CD4-positive, alpha-beta T cell treated with Interferon alpha-2 for 1 hour (primary cell): ENCODE data around the gene IL27RA.

ENCODE experiments used
- DNase-seq, 2 donors: peaks; one replicate each; pipeline ENCODE4 v3.0.0-alpha.2; 2020 to 2022

IL27RA gene

GRCh38 chr19:14059652-14060155 is 28.1 kb downstream of the IL27RA start:
- DNase-seq, result no peak

GRCh38 chr19:14061081-14061749 is 29.7 kb downstream of the IL27RA start:
- no peak for DNase-seq

DNA sequence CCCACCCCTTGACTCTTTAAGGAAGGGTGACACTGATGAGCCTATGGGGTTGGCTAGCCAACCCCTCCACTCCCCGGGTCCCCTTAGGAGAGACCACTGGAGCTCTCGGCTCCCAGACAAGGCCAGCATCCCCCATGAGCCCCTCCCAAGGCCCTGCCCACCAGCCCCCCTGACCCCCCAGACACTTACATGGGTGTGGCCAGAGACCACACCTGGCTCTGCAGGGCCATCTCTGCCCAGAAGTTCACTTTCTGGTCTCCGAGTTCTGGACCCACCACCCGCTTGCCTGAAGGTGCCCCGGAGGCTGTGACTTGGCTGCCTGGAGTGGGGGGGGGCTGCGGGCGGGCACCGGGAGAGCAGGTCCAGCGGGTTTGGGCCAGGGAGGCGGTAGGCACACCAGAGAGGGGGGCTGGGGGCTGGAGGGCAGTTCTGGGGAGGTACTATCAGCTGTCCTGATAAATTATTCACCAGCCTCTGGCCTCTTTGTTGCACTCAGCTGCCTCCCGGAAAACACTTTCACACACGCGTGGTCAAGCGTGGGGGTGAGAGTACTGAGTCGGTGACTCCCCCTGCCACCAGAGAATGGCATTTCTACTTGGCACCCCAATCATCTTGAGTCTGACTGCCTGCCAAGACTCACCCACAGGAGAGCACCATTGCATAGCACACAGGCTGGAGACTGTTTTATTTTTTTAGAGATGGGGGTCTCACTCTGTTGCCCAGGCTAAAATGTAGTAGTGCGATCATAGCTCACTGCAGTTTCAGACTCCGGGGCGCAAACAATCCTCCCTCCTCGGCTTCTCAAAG is 30.4 kb downstream of the IL27RA start, which contains the start of gene PALM3:
Gene PALM3, minus strand, starts transcription at position 326 of the 807 bp plus-strand sequence. Its CDS starts 96 bp downstream, at position 230.
- no peak for DNase-seq

GRCh38 chr19:14062558-14062855 is 30.9 kb downstream of the IL27RA start:
- DNase-seq, result no peak

DNA sequence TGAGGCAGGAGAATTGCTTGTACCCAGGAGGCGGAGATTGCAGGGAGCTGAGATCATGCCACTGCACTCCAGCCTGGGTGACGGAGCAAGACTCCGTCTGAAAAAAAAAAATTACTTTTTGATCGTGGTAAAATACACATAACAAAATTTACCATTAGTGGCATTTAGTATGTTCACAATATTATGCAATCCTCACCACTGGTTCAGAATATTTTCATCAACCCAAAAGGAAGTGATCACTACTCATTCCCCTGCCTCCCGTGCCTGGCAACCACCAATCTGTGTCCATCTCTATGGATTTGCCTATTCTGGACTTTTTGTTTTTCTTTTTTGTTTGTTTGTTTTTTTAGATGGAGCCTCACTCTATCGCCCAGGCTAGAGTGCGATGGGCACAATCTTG is 31.5 kb downstream of the IL27RA start:
- DNase-seq, result no peak

DNA sequence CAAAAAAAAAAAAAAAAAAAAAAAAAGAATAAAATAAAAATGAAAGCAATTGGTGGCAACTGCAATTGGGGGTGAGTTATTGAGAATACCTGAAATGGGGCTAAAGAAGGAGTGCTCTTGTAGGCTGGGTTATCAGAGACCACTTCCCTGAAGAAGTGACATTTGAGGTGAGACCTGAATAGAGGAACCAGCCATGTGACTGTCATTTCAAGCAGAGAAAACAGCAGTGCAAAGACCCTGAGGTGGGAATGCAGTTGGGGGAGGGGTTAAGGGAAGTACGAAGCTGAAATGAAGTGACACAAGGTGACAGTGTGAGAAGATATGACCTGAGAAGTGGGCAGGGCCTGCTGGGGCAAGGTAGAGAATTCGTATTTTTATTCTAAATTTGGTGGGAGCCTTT is 34.6 kb downstream of the IL27RA start:
- DNase-seq, result no peak

DNA sequence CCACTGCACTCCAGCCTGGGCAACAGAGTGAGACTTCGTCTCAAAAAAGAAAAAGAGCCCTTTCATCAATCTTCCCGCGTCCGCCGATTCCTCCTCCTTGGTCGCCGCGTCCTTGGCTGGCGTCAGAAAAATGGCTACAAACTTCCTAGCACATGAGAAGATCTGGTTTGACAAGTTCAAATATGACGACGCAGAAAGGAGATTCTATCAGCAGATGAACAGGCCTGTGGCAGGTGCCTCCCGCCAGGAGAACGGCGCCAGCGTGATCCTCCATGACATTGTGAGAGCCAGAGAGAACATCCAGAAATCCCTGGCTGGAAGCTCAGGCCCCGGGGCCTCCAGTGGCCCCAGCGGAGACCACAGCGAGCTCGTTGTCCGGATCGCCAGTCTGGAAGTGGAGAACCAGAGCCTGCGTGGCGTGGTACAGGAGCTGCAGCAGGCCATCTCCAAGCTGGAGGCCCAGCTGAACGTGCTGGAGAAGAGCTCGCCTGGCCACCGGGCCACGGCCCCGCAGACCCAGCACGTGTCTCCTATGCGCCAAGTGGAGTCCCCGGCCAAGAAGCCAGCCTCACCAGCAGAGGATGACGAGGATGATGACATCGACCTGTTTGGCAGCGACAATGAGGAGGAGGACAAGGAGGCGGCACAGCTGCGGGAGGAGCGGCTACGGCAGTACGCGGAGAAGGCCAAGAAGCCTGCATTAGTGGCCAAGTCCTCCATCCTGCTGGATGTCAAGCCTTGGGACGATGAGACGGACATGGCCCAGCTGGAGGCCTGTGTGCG is 38.9 kb downstream of the IL27RA start:
- DNase-seq, result no peak

- peak; percentile 22 to 55 for DNase-seq
These were observed 41.1 kb downstream of the IL27RA start, which contains the start of gene MISP3 for GRCh38 chr19:14072535-14073260. Gene MISP3, plus strand, starts transcription at chr19:14072786. Its CDS starts 524 bp downstream, at chr19:14073310.

DNA sequence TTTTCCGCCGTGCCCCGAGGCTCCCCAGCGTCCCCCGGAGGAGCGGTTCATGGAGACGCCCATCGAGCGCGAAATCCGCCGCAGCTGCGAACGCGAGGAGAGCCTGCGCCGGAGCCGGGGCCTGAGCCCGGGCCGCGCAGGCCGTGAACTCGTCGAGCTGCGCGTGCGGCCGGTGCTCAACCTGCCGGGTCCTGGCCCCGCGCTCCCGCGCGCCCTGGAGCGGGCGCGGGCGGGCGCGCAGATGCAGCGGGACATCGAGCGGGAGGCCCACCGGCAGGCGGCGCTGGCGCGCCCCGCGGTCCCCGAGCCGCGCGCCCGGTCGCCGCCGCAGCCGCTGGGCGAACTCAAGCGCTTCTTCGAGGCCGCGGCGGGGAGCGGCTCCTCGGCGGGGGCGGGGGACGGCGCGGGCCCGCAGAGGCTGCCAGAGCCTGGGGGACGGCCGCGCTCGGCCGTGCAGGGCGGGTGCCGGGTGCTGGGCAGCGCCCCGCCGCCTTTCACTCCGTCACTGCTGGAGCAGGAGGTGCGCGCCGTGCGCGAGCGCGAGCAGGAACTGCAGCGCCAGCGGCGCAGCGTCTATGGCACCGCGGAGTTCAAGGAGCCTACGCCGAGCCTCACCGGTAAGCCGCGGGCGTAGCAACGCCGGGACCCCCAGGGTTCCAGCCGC is 41.8 kb downstream of the IL27RA start:
- peak; percentile 72 to 83 for DNase-seq

DNA sequence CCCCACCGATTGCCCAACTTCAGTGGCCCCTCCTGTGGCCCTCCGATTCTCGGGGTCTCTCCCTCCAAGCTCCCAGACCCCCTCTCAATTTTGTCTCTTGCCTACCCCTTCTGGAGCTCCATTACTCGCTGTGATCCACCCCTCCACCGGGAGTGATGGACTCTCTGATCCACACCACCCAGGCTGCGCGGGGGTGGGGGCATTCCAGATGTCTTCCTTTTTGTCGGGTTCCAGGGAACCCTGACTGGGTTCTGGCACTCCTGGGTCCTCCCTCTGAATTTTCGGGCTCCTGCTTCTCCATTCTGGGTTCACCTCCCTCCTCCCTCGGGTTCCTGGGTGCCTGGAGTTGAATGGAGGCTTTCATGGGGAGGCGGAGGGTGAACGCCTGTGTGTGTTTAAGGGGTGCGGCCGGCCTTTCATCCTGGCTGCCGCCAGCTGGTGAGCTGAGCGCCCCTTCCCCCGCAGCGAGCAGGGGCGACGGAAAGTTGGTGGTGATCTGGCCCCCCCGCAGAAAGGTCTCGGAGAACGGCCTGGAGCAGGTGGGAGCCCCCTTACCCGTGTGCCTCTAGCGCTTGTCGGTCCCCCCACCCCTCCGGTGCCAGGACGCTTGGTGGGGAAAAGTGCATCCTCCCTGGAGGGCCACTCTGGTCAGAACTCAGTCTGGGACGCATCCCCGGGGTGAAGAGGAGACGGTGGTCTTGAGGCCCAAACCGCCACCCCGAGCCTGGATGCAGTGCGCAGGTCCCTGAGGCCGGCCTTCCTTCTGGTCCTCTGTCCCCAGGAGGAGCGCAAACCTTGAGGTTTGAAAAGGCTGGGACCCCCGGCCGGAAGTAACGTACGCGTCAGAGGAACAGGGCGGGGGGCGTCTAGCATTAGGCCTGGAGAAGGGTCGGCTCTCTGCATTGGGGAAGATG is 42.6 kb downstream of the IL27RA start:
- peak in 1 of 2 donors; percentile 18 for DNase-seq

GRCh38 chr19:14078411-14078810 is 46.8 kb downstream of the IL27RA start:
- DNase-seq, result no peak

- peak; percentile 99 to 100 for DNase-seq
These were observed 49.6 kb downstream of the IL27RA start for GRCh38 chr19:14080887-14081796.

DNA sequence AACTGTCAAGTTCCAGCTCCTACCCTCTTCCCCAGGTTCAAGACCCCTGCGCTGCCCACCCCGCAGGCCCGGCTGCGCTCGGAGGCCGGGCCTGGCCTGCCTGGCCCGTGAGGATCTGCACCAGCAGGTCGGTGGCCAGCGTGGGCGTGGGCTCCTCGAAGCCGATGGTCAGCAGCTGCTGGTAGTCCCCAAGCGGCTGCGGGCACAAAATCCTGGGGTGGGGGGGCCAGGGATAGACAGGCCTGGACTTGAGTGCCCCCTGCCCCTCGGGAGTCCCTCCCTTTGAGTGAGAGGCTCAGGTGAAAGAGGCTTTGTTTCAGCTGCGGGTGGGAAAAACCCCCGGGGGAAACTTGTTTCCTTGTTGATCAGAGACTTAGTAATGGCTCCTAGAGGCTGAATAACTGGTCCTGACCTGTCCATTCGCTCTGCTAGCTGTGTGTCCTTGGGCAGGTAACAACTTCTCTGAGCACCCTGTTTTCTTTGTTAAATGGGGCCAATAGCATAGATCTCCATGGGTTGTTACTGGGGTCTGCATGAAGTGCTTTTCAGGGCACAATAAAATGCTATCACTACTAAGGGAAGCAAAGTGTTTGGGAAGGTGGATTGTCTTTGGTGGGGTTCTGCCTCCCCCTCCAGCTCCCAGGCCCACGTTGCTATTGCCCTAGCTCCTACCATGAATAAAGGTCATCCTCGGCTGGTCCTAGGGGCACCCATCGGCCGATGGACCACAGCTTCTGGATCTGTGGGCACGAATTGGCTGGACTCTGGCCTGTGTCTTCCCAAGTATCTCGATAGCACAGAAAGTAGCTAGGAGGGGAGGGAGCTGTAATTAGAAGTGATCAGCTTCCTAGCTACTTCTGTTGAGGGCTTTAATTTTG is 50.5 kb downstream of the IL27RA start:
- peak in 1 of 2 donors; percentile 59 for DNase-seq

DNA sequence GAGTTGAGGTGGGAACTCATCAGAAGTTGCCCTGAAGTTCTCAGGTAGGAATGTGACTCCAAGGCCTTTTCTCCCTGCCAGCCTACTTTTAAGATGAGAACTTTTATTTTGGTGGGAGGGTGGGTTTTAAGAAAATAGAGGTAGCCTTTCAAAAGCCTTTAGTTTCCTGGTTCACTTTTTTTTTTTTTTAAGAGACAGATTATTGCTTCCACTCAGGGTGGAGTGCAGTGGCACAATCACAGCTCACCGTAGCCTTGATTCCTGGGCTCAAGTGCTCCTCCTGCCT is 51.1 kb downstream of the IL27RA start:
- no peak for DNase-seq

DNA sequence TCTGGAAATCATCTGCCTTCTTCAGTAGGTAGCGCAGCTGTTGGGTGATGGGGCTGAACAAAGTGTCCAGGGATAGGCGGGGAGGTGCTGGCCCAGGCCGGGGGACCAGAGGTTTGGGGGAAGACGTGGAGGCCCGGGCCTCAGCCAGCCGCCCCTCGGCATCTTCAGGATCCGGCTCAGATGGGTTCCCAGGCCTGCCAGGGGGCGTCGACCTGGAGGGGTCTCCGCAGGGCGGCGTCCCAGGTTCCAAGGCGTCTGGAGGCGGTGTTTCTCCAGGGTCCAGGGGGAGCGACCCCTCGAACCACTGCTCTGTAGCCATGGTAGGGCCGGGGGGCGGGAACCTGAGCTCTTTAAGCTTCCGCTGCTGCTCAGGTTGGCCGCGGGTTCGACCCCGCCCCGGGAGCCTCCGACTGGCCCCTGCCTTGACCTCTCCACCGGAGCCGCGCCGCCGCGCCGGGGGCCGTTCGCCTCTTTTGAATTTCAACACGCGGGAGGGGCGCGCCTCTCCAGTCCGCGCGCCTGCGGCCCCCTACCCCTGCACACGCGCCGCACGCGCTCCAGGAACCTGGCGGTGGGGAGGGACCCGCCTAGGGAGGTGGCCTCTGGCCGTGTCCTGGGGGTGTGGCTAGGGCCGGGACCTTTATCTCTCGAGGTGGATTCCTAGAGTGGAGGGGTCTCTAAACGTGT is 53.9 kb downstream of the IL27RA start, which contains the start of gene C19orf67:
Gene C19orf67, minus strand, starts transcription at position 475 of the 687 bp plus-strand sequence. Its CDS starts 156 bp downstream, at position 319.
- no peak for DNase-seq

- DNase-seq, result no peak
These were observed 54.5 kb downstream of the IL27RA start for GRCh38 chr19:14086098-14086497.

- DNase-seq, result no peak
These were observed 57.3 kb downstream of the IL27RA start for GRCh38 chr19:14088634-14089411.

DNA sequence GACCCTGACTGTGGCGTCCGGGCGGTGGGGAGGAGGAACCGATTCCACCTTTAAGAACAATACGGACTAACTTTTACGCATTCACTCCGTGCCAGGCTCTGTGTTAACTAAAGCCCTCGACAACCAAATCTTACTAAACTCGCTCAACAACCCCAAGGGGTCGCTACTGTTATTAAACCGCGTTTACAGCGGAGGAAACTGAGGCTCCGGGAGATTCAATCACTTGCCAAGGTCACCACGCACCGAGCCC is 57.8 kb downstream of the IL27RA start:
- DNase-seq, result peak in 1 of 2 donors; percentile 31
